DMS 273 (cell line): ENCODE results near the gene PEX19.
A peak's percentile ranks its signal among the peaks of the same experiment; 100 is the strongest.

Source experiments
- DNase-seq: peaks from one replicate; lab custom pipeline; 2025; ENCODE audit not compliant: unreplicated experiment; lab: John Stamatoyannopoulos, UW

PEX19 gene

DNA sequence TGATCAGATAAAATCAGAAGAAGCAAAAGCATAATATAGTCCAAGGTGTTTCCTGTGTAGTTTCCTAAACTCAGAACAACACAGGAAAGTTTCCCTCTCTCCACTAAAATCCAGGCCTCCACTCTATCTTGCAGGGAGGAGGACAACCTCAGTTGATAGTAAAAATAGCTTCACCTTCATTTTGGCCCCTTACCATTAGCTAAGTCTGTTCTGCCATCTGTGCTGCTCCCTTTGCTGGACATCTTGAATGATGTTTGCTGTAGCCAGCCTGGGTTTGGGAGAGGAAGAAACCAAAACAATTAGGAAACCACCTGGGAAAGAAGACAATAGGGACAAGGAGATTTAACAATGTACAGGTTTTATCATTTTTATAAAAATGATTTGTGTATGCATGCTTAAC lies 41.2 kb downstream of the PEX19 start:
- DNase-seq, result peak; percentile 62

DNA sequence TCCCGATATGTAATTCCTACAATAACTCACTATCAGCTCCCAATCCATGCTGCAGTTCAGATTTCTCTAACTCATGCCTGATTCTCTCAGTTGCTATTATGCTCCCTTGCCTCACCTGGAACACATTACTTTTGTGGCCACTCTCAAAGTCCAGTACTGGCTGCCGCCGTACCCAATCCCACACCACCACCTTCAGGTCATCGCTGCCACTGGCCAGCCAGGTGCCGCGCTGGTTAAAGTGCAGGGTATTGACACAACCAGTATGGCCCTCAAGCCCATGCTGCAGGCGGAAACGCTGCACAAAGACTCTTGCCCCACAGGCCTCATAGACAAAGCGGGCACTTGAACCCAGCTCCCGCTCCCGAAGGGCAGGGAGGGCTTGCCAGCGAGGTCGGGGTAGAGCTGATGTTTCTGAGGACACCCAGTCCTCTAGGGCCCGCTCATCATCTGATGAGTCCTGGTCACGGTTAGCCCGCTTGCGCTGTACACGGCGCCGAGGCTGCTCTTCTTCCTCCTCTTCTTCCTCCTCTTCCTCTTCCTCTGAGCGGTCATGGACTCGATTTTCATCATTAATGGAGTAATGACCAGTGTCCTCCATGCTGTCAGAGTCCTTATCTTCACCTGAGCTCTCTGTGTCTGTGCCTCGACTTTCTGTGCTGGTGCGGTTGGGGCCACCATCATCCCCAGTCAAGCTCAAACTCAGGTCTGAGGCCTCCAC lies 45.2 kb downstream of the PEX19 start:
- DNase-seq, result no peak

DNA sequence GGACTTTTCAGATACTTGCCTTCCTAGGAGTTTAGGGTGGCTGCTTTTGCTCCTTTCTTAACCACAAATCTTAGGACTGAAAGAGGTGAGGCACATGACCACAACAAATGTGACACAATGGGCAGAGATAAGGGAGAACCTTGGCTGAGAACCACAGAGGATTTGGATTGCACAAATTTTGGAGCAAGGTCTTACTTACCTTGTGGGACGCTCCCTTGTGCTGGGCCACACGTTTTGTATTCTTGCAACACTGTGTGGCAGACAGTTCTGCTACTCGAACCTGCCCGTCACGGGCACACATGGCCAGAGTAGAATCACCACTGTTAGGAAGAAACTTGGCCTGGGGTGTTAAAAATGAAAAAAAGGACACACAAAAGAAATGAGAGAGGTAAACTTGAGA lies 46.5 kb downstream of the PEX19 start:
- no peak for DNase-seq

DNA sequence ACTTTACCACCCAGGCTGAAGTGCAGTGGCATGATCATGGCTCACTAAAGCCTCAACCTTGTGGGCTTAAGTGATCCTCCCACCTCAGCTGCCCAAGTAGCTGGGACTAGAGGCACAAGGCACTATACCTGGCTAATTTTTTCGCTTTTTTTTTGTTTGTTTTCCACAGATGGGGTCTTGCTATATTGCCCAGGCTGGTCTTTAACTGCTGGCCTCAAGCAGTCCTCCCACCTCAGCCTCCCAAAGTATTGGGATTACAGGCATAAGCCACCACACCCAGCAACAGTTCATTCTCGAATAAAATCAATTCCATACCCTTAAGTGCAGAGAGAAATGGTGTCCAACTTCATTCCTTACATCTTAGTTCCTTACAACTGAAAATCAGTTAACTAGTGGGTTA lies 47.4 kb downstream of the PEX19 start:
- DNase-seq, result no peak

DNA sequence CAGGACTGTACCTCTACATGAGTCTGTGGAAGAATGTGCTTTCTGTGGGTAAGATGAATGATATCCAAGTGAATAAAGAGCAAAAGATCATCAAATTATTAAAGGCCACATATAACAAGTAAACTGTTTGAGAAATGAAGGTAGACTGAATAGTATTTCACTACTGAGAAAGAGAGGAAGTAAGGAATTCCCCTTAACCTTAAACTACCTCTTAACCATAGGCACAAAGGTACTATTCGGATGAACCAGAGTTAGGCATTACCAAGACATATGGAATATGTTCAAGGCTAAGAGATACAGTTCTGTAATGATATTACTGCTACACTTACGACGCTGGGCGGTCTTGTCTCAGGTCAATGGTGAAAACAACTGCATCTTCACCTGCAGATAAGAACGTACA lies 48.1 kb downstream of the PEX19 start:
- no peak for DNase-seq

DNA sequence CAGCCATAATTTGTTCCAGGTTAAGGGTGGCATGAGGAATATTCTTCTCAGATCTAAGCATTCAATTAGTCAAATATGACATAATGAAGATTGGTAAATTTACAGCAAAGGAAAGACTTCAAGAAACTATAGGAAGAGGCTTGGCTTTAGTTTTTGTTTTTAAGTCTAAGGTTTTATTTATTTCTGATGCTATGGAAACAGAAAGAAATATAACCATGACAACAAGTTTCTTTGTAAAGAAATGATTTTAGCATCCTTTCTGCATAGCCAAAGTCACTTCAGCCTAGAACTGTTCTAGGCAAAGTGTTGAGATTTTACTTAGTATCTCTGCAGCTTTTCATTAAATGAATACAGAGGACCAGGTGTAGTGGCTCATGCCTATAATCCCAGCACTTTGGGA lies 52.0 kb downstream of the PEX19 start:
- DNase-seq, result no peak

DNA sequence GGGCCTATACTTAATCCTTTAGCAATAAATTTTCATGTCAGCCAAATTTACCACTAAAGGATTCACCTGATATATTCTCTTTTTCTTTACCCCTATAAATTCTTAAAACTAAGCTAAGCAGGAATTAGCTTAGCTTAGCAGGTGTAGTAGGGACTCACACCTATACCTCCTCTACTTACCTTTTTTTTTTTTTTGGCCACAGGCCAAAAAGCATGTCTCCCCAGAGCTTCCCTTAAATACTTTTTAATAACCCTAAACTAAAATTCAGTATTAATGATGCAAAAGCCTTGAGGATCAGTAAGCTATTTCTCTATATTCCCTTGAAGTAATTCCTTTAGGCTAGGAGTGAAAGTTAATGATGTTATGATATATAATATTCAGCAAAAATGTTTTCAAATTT lies 56.5 kb downstream of the PEX19 start:
- DNase-seq, result no peak

DNA sequence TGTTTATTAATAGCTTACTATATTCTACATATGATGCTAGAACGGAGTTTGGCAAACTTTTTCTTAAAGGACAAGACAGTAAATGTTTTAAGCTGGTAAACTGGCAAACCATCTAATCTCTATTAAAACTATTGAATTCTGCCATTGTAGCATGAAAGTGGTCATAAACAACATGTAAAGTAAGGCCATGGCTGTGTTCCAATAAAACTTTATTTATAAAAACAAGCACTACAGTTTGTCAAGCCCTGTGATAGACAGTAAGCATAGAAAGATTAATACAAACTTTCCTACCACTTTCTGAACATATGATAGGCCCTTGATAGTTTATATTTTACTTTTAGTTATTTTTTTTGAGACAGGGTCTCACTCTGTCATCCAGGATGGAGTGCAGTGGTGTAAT lies 57.4 kb downstream of the PEX19 start:
- no peak for DNase-seq

DNA sequence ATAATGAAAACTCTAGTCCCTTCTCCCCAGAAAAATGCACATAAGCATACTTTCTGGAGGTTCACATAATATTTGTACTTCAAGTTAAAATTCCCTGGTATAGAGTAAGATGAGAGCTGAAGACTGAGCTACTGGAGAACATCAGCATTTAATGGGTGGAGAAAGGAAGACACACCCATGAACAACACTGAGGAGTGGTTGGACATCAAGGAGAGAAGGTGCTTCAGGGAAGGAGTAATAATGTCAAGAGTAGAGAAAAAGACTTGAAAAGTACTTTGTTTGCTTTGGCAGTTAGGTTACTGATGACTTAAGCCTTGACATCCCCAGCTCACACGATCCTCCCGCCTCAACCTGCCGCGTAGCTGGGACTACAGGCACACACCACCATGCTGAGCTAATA lies 57.9 kb downstream of the PEX19 start:
- DNase-seq, result no peak
